ENCODE results near the gene CDC42SE1.

Gene CDC42SE1

DNA sequence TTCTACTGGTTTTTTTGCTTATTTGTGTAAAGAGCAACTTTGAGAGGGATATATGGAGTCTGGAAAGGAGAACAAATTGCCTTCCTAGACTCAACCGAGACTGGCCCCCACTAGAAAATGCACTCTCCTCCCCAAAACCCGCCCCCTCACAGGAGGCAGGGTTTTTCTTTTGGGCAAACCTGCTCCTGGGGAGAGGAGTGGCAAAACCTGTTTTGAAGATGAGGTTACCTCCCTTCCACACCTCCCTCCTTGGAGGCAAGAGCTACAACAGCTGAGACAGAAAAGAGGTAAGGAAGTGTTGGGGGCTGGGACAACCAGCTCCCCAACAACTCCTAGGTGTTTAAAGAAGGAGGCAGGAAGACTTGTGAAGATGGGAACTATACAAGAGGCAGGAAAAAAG is 23.1 kb downstream of the CDC42SE1 start, which contains the start of gene BNIPL:
BNIPL (plus strand) TSS at position 231 of the 400 bp plus-strand sequence; CDS start at position 371, 140 bp downstream.
- DNase-seq (ENCODE audit: extremely low spot score) = no peak
- CTCF ChIA-PET = interaction anchor here (0.8 to 2.0 kb wide), 3 partner anchors 12 to 63 kb away, joined by 3 to 11 read pairs (median 5); no protein-coding TSS in a partner anchor
- TF ChIP-seq, protein P1, sequence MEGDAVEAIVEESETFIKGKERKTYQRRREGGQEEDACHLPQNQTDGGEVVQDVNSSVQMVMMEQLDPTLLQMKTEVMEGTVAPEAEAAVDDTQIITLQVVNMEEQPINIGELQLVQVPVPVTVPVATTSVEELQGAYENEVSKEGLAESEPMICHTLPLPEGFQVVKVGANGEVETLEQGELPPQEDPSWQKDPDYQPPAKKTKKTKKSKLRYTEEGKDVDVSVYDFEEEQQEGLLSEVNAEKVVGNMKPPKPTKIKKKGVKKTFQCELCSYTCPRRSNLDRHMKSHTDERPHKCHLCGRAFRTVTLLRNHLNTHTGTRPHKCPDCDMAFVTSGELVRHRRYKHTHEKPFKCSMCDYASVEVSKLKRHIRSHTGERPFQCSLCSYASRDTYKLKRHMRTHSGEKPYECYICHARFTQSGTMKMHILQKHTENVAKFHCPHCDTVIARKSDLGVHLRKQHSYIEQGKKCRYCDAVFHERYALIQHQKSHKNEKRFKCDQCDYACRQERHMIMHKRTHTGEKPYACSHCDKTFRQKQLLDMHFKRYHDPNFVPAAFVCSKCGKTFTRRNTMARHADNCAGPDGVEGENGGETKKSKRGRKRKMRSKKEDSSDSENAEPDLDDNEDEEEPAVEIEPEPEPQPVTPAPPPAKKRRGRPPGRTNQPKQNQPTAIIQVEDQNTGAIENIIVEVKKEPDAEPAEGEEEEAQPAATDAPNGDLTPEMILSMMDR (IDR thresholded peaks at IDR 0.05; ENCODE audit: control extremely low read depth, extremely low read depth, low read depth, missing control alignments) = no peak
- POLR2A ChIA-PET = interaction anchor here (0.5 kb wide), 1 partner anchor 13 kb away, joined by 6 read pairs; no protein-coding TSS in a partner anchor

DNA sequence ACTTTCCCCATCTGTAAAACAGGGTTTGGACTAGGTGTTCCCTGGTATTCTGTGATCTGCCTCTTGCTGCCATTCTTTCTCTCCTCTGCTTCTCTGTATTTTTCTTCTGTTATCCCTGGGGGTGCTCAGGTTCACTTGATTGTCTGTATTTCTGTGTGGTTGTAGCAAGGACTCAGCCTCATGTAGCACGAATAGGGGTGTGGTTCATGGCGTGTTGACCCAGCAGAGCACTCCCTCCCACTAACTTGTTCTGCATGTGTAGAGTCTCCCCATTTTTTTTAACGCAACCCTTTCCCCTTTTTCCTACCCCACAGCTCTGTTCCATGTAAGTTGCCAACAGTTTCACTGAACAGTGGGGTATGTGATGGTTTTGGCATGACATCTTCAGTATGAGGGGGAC is 24.3 kb downstream of the CDC42SE1 start:
- TF ChIP-seq, protein P1 (IDR thresholded peaks at IDR 0.05; ENCODE audit: control extremely low read depth, extremely low read depth, low read depth, missing control alignments) = no peak
- POLR2A ChIA-PET = no interaction called here
- no peak for DNase-seq (ENCODE audit: extremely low spot score)
- CTCF ChIA-PET = interaction anchor here (1.1 to 1.7 kb wide), 3 partner anchors 9 to 13 kb away, joined by 4 to 5 read pairs (median 4); partner anchors contain the start of gene C1orf56

DNA sequence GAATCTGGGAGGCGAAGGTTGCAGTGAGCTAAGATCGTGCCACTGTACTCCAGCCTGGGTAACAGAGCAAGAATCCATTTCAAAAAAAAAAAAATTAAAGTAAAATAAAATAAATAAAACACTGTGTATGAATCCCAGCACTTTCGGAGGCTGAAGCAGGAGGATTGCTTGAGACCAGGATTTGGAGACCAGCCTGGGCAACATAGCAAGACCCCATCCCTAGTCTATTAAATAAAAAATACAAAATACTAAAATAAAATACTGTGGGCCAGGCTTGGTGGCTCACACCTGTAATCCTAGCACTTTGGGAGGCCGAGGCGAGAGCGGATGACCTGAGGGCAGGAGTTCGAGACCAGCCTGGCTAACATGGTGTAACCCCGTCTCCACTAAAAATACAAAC is 27.3 kb downstream of the CDC42SE1 start:
- ChIA-PET CTCF (interaction anchor here (1.4 to 1.7 kb wide), 3 partner anchors 10 to 16 kb away, joined by 3 to 6 read pairs (median 5); partner anchors contain the start of gene C1orf56), POLR2A (no interaction called here)

DNA sequence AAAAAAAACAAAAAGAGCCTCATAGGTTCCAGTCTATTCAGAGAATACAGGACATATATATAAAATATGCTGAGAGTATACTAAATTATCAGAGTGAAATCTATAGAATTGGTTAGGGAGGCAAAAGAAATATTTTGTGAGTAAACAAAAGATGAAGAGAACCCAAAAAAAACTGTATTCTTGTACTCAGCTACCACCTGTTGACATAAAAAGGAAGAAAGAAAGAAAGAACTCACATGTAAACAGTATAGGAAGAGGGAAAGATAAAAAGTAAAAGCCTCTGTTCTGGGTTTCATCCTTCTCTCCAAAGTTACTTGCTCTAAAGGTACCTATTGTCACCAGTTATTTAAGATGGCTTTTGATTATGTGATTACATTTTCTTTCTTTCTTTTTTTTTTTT is 33.0 kb downstream of the CDC42SE1 start:
- DNase-seq (ENCODE audit: extremely low spot score) = no peak
- TF ChIP-seq, protein P1 (IDR thresholded peaks at IDR 0.05; ENCODE audit: control extremely low read depth, extremely low read depth, low read depth, missing control alignments) = no peak
- CTCF ChIA-PET = interaction anchor here (0.9 to 1.6 kb wide), 8 partner anchors 8 to 130 kb away, joined by 3 to 5 read pairs (median 4); partner anchors contain the start of genes MINDY1 and TNFAIP8L2
- POLR2A ChIA-PET = no interaction called here

More for the DNA sequence above, 27.3 kb downstream of the CDC42SE1 start:
- DNase-seq (ENCODE audit: extremely low spot score) = no peak
- TF ChIP-seq, protein P1 (IDR thresholded peaks at IDR 0.05; ENCODE audit: control extremely low read depth, extremely low read depth, low read depth, missing control alignments) = no peak

DNA sequence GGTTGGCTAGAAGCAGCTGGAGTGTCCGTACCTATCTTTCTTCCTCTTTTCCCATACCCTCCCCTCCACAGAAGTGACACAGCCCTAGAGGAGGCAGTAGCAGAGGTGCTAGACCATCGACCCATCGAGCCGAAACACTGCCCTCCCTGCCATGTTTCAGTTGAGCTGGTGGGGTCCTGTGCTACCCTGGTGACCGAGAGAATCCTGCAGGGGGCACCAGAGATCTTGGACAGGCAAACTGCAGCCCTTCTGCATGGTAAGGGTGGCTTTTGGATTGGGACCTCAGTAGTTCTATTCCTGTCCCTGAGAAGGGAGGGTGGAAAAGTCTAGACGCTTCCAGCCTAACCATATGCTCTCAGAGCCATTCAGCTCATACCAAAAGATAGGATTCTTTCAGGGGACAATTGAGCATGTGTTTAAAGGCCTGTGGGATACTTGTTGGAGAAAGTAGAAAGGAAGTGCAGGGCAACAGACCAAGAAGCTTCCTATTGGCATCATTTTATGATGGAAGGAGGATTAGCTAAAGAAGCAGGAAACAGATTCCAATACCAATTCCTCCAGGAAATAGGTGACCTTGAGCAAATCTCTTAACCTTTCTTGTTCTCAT is 34.8 kb downstream of the CDC42SE1 start:
- ChIA-PET POLR2A (interaction anchor here (0.6 to 0.7 kb wide), 2 partner anchors 16 to 473 kb away, joined by 3 to 4 read pairs; no protein-coding TSS in a partner anchor), CTCF (interaction anchor here (0.6 to 2.3 kb wide), 27 partner anchors 9 to 230 kb away, joined by 3 to 12 read pairs (median 4); partner anchors contain the start of genes BNIPL, CDC42SE1, MINDY1 and PSMD4)
- TF ChIP-seq, protein P1 (IDR thresholded peaks at IDR 0.05; ENCODE audit: control extremely low read depth, extremely low read depth, low read depth, missing control alignments) = peak; percentile 69
- DNase-seq (ENCODE audit: extremely low spot score) = peak; percentile 81

DNA sequence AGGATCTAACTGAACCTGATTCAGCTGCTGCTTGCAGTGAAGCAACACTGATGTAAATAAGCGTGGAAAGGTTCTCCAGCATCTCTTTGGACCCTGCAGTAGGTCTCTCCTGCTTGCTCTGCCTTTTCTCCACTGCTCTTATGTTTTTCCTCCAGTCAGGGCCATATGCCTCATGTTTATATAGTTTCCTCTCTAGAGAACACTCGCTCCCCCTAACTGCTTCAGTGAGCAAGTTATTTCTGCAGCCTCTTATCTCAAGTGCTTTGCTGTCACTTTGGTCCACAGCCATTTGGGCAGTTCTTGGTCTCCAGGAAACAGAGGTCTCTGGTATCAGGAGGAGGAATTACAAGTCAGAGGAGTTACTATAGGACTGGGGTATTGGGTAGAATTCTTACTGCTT is 45.9 kb downstream of the CDC42SE1 start:
- ChIA-PET CTCF (interaction anchor here (1.4 kb wide), 1 partner anchor 30 kb away, joined by 4 read pairs; no protein-coding TSS in a partner anchor), POLR2A (no interaction called here)
- no peak for DNase-seq (ENCODE audit: extremely low spot score)
- TF ChIP-seq, protein P1 (IDR thresholded peaks at IDR 0.05; ENCODE audit: control extremely low read depth, extremely low read depth, low read depth, missing control alignments) = no peak

All from GM10248 (cell line).